ENCODE measurements around the gene SLC31A1. TPM values are rescaled to one million over a fixed set of nuclear protein-coding genes. Genes with fewer than 3 reads are reported as not detected.

Gene SLC31A1
- total and polyA plus RNA-seq, 2 of the 8 experiments (the other 6 are each of a cell fraction or from before 2014, with no cell fraction given) = 23.9 to 40.8 TPM

DNA sequence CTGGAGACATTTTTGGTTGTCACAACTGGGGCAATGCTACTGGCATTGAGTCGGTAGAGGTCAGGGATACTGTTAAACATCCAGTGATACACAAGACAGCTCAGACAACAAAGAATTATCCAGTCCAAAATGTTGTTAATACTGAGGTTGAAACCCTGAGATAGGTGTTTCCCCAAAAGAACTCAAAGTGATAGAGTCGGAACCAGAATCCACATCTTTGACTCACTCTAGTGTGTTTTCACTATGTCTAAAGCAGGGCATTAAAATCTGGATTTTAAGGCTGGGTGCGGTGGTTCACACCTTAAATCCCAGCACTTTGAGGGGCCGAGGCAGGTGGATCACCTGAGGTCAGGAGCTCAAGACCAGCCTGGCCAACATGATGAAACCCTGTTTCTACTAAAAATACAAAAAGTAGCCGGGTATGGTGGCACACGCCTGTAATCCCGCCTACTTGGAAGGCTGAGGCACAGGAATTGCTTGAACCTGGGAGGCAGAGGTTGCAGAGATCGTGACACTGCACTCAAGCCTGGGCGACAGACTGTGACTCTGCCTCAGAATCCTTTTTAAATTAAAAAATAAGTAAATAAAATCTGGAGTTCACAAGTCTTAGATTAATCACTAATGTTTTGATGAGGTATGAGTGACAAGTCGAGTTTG, 17.0 kb downstream of the SLC31A1 start:
- Histone ChIP-seq H3K4ac (replicated peaks; ENCODE audit: insufficient read length, low read depth, low read length) (no peak overlapping the region), H3K23me2 (ENCODE audit: low read depth, low read length) (no peaks in the 10 kb centered on the region), H2BK15ac (ENCODE audit: low read length) (no peak overlapping the region), H2BK12ac (ENCODE audit: low read depth, low read length) (no peak overlapping the region), H3K9ac (replicated peaks in 1 of 4; ENCODE audit: extremely low read depth in 1 of 4, low read depth in 3 of 4, low read length in 3 of 4) (no peak overlapping the region), H3K4me2 (ENCODE audit: insufficient read depth in 1 of 2, low read depth in 2 of 2, low read length in 2 of 2) (no peak overlapping the region), H3K23ac (ENCODE audit: insufficient read length) (no peak overlapping the region), H3K79me1 (ENCODE audit: low read depth, low read length) (no peaks in the 10 kb centered on the region), H4K8ac (ENCODE audit: extremely low read depth, insufficient read depth, low read length) (no peak overlapping the region), H2AFZ (ENCODE audit: low read length) (no peak overlapping the region), H3K18ac (ENCODE audit: extremely low read depth, low read length) (no peak overlapping the region), H2BK120ac (replicated peaks; ENCODE audit: low read depth, low read length) (no peak overlapping the region), H4K91ac (replicated peaks; ENCODE audit: insufficient read length, low read length) (no peak overlapping the region), H3K4me1 (replicated peaks in 1 of 4; ENCODE audit: control insufficient read depth in 3 of 4, insufficient read depth in 4 of 4, low read length in 3 of 4) (no peaks in the 10 kb centered on the region), H2BK20ac (ENCODE audit: low read length) (no peak overlapping the region), H4K20me1 (replicated peaks in 1 of 2; ENCODE audit: control insufficient read depth in 1 of 2, insufficient read depth in 2 of 2, low read length in 2 of 2) (peaks cover 0 to 1% of the 10 kb centered on the region in 2 experiments), H2BK5ac (ENCODE audit: low read depth, low read length) (no peak overlapping the region), H3K27ac (ENCODE audit: low read depth, low read length) (no peak overlapping the region), H4K5ac (ENCODE audit: insufficient read length, low read depth, low read length) (no peak overlapping the region), H3K14ac (ENCODE audit: insufficient read length) (no peak overlapping the region), H3K9me3 (ENCODE audit: insufficient read depth in 2 of 2, low read depth in 1 of 2, low read length in 1 of 2) (no peaks in the 10 kb centered on the region), H3K79me2 (ENCODE audit: control insufficient read depth in 1 of 2, insufficient read depth in 2 of 2, low read length in 2 of 2) (no peaks in the 10 kb centered on the region), H2AK5ac (ENCODE audit: low read depth, low read length) (no peak overlapping the region), H3K4me3 (ENCODE audit: extremely low read depth in 1 of 4, insufficient read depth in 2 of 4, low read depth in 3 of 4, low read length in 4 of 4) (no peak overlapping the region), H3K27me3 (replicated peaks in 1 of 4; ENCODE audit: control insufficient read depth in 3 of 4, extremely low read depth in 1 of 4, insufficient read depth in 3 of 4, low read length in 3 of 4) (no peaks in the 10 kb centered on the region), H3K36me3 (ENCODE audit: control insufficient read depth in 2 of 4, insufficient read depth in 4 of 4, low read length in 3 of 4) (no peaks in the 10 kb centered on the region), H3K56ac (replicated peaks; ENCODE audit: insufficient read length, low read depth, low read length) (no peak overlapping the region)
- ChIA-PET POLR2A (ENCODE audit: partially characterized antibody) (no interaction called here), CTCF (ENCODE audit: partially characterized antibody) (interaction anchor here (0.6 to 0.9 kb wide), 3 partner anchors 32 to 89 kb away, joined by 3 to 5 read pairs (median 3); no protein-coding TSS in a partner anchor)
- WGBS, 2 experiments (ENCODE audit: extremely low coverage in 1 of 2, insufficient coverage in 1 of 2, insufficient read length in 1 of 2, insufficient replicate concordance in 2 of 2, low coverage in 1 of 2, low lambda C conversion rate in 2 of 2, missing lambda C conversion rate in 1 of 2) = 90% methylated on average over 10 of the region's 10 CpGs; no CpG with 5 or more reads in 1 of the 2 experiments
- DNase-seq (ENCODE audit: low read depth in 1 of 2, low spot score in 2 of 2) (no peak), FAIRE-seq (no peak)
- TF ChIP-seq, protein P1, sequence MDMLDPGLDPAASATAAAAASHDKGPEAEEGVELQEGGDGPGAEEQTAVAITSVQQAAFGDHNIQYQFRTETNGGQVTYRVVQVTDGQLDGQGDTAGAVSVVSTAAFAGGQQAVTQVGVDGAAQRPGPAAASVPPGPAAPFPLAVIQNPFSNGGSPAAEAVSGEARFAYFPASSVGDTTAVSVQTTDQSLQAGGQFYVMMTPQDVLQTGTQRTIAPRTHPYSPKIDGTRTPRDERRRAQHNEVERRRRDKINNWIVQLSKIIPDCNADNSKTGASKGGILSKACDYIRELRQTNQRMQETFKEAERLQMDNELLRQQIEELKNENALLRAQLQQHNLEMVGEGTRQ (IDR thresholded peaks at IDR 0.05; ENCODE audit: low read length) = no peak
- TF ChIP-seq KDM5A (IDR thresholded peaks at IDR 0.05; ENCODE audit: low read length) (no peak), BRCA1 (IDR thresholded peaks at IDR 0.05; ENCODE audit: low read depth, low read length) (no peak), SP1 (IDR thresholded peaks at IDR 0.05; ENCODE audit: low read depth, low read length) (no peak), FOSL1 (IDR thresholded peaks at IDR 0.05; ENCODE audit: insufficient read depth, low read depth, low read length) (no peak), POLR2AphosphoS5 (IDR thresholded peaks at IDR 0.05; ENCODE audit: low read depth, low read length) (no peak), SIRT6 (IDR thresholded peaks at IDR 0.05; ENCODE audit: low read length) (no peak)
- TF ChIP-seq, protein P2, sequence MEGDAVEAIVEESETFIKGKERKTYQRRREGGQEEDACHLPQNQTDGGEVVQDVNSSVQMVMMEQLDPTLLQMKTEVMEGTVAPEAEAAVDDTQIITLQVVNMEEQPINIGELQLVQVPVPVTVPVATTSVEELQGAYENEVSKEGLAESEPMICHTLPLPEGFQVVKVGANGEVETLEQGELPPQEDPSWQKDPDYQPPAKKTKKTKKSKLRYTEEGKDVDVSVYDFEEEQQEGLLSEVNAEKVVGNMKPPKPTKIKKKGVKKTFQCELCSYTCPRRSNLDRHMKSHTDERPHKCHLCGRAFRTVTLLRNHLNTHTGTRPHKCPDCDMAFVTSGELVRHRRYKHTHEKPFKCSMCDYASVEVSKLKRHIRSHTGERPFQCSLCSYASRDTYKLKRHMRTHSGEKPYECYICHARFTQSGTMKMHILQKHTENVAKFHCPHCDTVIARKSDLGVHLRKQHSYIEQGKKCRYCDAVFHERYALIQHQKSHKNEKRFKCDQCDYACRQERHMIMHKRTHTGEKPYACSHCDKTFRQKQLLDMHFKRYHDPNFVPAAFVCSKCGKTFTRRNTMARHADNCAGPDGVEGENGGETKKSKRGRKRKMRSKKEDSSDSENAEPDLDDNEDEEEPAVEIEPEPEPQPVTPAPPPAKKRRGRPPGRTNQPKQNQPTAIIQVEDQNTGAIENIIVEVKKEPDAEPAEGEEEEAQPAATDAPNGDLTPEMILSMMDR (IDR thresholded peaks at IDR 0.05; ENCODE audit: control extremely low read depth in 1 of 3, insufficient read depth in 1 of 3, low read depth in 1 of 3, low read length in 3 of 3) = no peak
- TF ChIP-seq, protein P3, sequence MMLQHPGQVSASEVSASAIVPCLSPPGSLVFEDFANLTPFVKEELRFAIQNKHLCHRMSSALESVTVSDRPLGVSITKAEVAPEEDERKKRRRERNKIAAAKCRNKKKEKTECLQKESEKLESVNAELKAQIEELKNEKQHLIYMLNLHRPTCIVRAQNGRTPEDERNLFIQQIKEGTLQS (IDR thresholded peaks at IDR 0.05; ENCODE audit: insufficient read depth, low read depth, low read length) = no peak
